ENCODE data around the gene PMS2. TPM values are rescaled to one million over a fixed set of nuclear protein-coding genes. Genes with fewer than 3 reads are reported as not detected.

PMS2 gene
- total and polyA plus RNA-seq, 5 donors from 2014 or later, result 7.1 to 13.4 (median 9.1) TPM

DNA sequence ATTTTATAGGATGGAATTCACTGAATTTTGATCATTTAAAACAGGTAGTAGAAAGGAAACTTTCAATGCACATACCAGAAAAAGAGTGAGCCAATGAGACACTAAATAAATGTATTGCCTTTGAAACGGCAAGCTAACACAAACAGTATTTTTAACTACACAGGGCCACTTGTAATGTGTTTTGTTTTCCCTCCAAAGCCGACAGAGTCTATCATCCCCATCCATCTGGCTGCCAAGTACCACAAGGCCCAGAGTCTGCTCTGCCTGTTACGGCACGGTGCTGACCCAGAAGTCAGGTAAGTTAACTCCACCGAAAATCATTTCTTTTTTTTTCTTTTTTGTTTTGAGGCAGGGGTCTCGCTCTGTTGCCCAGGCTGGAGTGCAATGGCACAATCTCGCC lies 23.8 kb upstream of the PMS2 start:
- Histone ChIP-seq H3K27me3 (ENCODE audit: control insufficient read depth, insufficient read depth, low read length) (no peaks in the 10 kb centered on the region), H3K36me3 (ENCODE audit: control insufficient read depth, insufficient read depth, low read length) (peaks cover 72% of the 10 kb centered on the region), H3K4me3 (ENCODE audit: low read depth, low read length) (no peak overlapping the region), H3K27ac (ENCODE audit: insufficient read depth, low read length, poor library complexity, severe bottlenecking) (no peak overlapping the region), H3K4me1 (ENCODE audit: control insufficient read depth, insufficient read depth, low read length, poor library complexity, severe bottlenecking) (no peaks in the 10 kb centered on the region), H3K9me3 (ENCODE audit: control insufficient read depth in 2 of 2, low read length in 2 of 2) (no peaks in the 10 kb centered on the region)
- Mint-ChIP-seq H3K4me3 (no peak overlapping the region), H3K36me3 (peaks cover 38% of the 10 kb centered on the region), H3K27ac (peak overlapping the region; percentile 23 to 77 (median 39)), H3K9me3 (no peaks in the 10 kb centered on the region), H3K27me3 (no peaks in the 10 kb centered on the region), H3K4me1 (peaks cover 4 to 12% (median 5%) of the 10 kb centered on the region in 4 donors)
- no peak for ATAC-seq (ENCODE audit: low read depth in 2 of 2)
- no peak for DNase-seq

GRCh38 chr7:6032167-6032566 lies 23.3 kb upstream of the PMS2 start:
- Histone ChIP-seq H3K36me3 (ENCODE audit: control insufficient read depth, insufficient read depth, low read length) (peaks cover 74% of the 10 kb centered on the region), H3K4me3 (ENCODE audit: low read depth, low read length) (no peak overlapping the region), H3K4me1 (ENCODE audit: control insufficient read depth, insufficient read depth, low read length, poor library complexity, severe bottlenecking) (no peaks in the 10 kb centered on the region), H3K9me3 (ENCODE audit: control insufficient read depth in 2 of 2, low read length in 2 of 2) (no peaks in the 10 kb centered on the region), H3K27ac (ENCODE audit: insufficient read depth, low read length, poor library complexity, severe bottlenecking) (no peak overlapping the region), H3K27me3 (ENCODE audit: control insufficient read depth, insufficient read depth, low read length) (no peaks in the 10 kb centered on the region)
- Mint-ChIP-seq H3K4me3 (no peak overlapping the region), H3K9me3 (no peaks in the 10 kb centered on the region), H3K36me3 (peaks cover 36% of the 10 kb centered on the region), H3K27ac (no peak overlapping the region), H3K27me3 (no peaks in the 10 kb centered on the region), H3K4me1 (peaks cover 4 to 17% (median 5%) of the 10 kb centered on the region in 4 donors)
- ATAC-seq (ENCODE audit: low read depth in 2 of 2), result no peak
- DNase-seq, result no peak

DNA sequence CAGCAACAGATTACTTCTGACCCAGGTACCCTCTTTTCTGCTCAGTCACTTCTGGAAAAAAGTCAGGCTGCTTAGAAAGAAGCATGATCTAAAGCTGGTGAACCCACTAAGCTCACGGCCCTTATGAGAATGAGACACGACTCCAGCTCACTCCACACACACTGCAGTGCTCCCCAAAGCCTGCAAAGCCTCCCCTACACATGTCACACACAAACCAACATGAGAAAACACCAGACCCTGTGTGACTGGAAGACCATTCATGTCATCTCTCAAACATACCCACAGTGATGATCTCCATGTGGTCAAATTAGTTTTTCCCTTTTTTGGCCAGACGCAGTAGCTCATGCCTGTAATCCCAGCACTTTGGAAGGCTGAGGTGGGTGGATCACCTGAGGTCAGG lies 22.7 kb upstream of the PMS2 start:
- DNase-seq, result no peak
- H3K9me3 Mint-ChIP-seq, result no peaks in the 10 kb centered on the region
- peaks cover 73% of the 10 kb centered on the region for H3K36me3 ChIP-seq (ENCODE audit: control insufficient read depth, insufficient read depth, low read length)
- no peaks in the 10 kb centered on the region for H3K27me3 Mint-ChIP-seq
- H3K36me3 Mint-ChIP-seq, result peaks cover 34% of the 10 kb centered on the region
- peaks cover 6% of the 10 kb centered on the region for H3K4me1 ChIP-seq (ENCODE audit: control insufficient read depth, insufficient read depth, low read length, poor library complexity, severe bottlenecking)
- H3K27me3 ChIP-seq (ENCODE audit: control insufficient read depth, insufficient read depth, low read length), result no peaks in the 10 kb centered on the region
- H3K9me3 ChIP-seq (ENCODE audit: control insufficient read depth in 2 of 2, low read length in 2 of 2), result no peaks in the 10 kb centered on the region
- ATAC-seq (ENCODE audit: low read depth in 2 of 2), result no peak
- H3K4me3 Mint-ChIP-seq, result no peak overlapping the region
- H3K27ac ChIP-seq (ENCODE audit: insufficient read depth, low read length, poor library complexity, severe bottlenecking), result no peak overlapping the region
- peaks cover 6 to 23% (median 9%) of the 10 kb centered on the region in 4 donors for H3K4me1 Mint-ChIP-seq
- H3K4me3 ChIP-seq (ENCODE audit: low read depth, low read length), result no peak overlapping the region
- H3K27ac Mint-ChIP-seq, result peak overlapping the region in 2 of 3 donors; percentile 64 to 82

DNA sequence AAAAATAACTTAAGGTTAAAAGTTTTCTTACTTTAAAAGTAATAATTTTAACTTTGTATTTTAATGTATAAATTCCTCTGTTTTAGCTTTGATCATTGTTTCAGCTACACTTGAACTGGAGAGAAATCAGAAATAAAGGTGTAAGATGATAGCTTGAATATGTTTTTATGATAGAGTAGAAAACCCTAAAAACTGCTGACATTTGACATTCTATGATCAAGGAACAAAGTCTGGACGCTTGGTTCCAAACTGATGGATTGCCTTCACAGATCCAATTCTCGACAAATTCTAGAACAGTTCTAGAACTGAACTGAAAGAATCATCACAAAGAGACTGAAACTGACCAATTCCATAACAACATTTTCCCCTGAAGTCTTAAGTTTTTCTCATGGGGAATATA lies 22.1 kb upstream of the PMS2 start, which contains the start of gene ANKRD61:
Gene ANKRD61, plus strand, starts transcription at position 389 of the 400 bp plus-strand sequence. Its CDS starts 0 bp downstream, at position 389.
- Histone ChIP-seq H3K4me1 (ENCODE audit: control insufficient read depth, insufficient read depth, low read length, poor library complexity, severe bottlenecking) (peaks cover 11% of the 10 kb centered on the region), H3K9me3 (ENCODE audit: control insufficient read depth in 2 of 2, low read length in 2 of 2) (no peaks in the 10 kb centered on the region), H3K27ac (ENCODE audit: insufficient read depth, low read length, poor library complexity, severe bottlenecking) (no peak within 1 kb of the TSS), H3K36me3 (ENCODE audit: control insufficient read depth, insufficient read depth, low read length) (peaks cover 67% of the 10 kb centered on the region), H3K4me3 (ENCODE audit: low read depth, low read length) (no peak within 1 kb of the TSS), H3K27me3 (ENCODE audit: control insufficient read depth, insufficient read depth, low read length) (no peaks in the 10 kb centered on the region)
- H3K36me3 Mint-ChIP-seq, result peaks cover 35% of the 10 kb centered on the region
- H3K27me3 Mint-ChIP-seq, result no peaks in the 10 kb centered on the region
- peak within 1 kb of the TSS in 2 of 3 donors; percentile 64 to 82 for H3K27ac Mint-ChIP-seq
- H3K4me3 Mint-ChIP-seq, result no peak within 1 kb of the TSS
- no peaks in the 10 kb centered on the region for H3K9me3 Mint-ChIP-seq
- no peak for DNase-seq
- peaks cover 10 to 29% (median 13%) of the 10 kb centered on the region in 4 donors for H3K4me1 Mint-ChIP-seq
- ATAC-seq (ENCODE audit: low read depth in 2 of 2), result no peak

- Mint-ChIP-seq H3K27me3 (no peaks in the 10 kb centered on the region), H3K27ac (peak overlapping the region in 2 of 3 donors; percentile 76 to 77), H3K36me3 (peaks cover 30% of the 10 kb centered on the region), H3K9me3 (no peaks in the 10 kb centered on the region), H3K4me3 (no peak overlapping the region), H3K4me1 (peaks cover 10 to 33% (median 15%) of the 10 kb centered on the region in 4 donors)
- Histone ChIP-seq H3K4me3 (ENCODE audit: low read depth, low read length) (no peak overlapping the region), H3K27me3 (ENCODE audit: control insufficient read depth, insufficient read depth, low read length) (no peaks in the 10 kb centered on the region), H3K27ac (ENCODE audit: insufficient read depth, low read length, poor library complexity, severe bottlenecking) (no peak overlapping the region), H3K36me3 (ENCODE audit: control insufficient read depth, insufficient read depth, low read length) (peaks cover 64% of the 10 kb centered on the region), H3K4me1 (ENCODE audit: control insufficient read depth, insufficient read depth, low read length, poor library complexity, severe bottlenecking) (peaks cover 15% of the 10 kb centered on the region), H3K9me3 (ENCODE audit: control insufficient read depth in 2 of 2, low read length in 2 of 2) (no peaks in the 10 kb centered on the region)
- DNase-seq, result no peak
- ATAC-seq (ENCODE audit: low read depth in 2 of 2), result no peak
Observed at GRCh38 chr7:6028563-6028962, 19.7 kb upstream of the PMS2 start.

DNA sequence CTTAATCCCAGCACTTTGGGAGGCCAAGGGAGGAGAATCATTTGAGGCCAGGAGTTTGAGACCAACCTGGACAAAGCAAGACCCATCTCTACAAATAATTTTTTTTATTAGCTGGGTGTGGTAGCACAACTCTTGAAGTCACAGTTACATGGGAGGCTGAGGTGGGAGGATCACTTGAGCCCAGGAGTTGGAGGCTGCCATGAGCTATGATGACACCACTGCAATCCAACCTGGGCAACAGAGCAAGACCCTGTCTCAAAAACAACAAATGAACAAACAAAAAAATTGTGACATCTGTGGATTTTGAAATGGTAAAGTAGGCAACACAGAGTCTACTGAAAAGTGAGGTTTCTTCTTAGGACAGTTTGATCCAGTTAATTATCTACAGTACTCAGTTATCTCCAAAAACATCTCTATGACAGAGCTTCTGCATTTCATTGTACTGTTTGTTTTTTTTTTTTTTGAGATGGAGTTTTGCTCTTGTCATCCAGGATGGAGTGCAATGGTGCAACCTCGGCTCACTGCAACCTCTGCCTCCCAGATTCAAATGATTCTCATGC lies 19.0 kb upstream of the PMS2 start:
- Histone ChIP-seq H3K27ac (ENCODE audit: insufficient read depth, low read length, poor library complexity, severe bottlenecking) (no peak overlapping the region), H3K9me3 (ENCODE audit: control insufficient read depth in 2 of 2, low read length in 2 of 2) (no peaks in the 10 kb centered on the region), H3K36me3 (ENCODE audit: control insufficient read depth, insufficient read depth, low read length) (peaks cover 65% of the 10 kb centered on the region), H3K4me3 (ENCODE audit: low read depth, low read length) (no peak overlapping the region), H3K27me3 (ENCODE audit: control insufficient read depth, insufficient read depth, low read length) (no peaks in the 10 kb centered on the region), H3K4me1 (ENCODE audit: control insufficient read depth, insufficient read depth, low read length, poor library complexity, severe bottlenecking) (peaks cover 15% of the 10 kb centered on the region)
- Mint-ChIP-seq H3K27me3 (no peaks in the 10 kb centered on the region), H3K9me3 (no peaks in the 10 kb centered on the region), H3K36me3 (peaks cover 37% of the 10 kb centered on the region), H3K4me1 (peaks cover 10 to 31% (median 15%) of the 10 kb centered on the region in 4 donors), H3K27ac (peak overlapping the region in 2 of 3 donors; percentile 77 to 94), H3K4me3 (no peak overlapping the region)
- DNase-seq (no peak), ATAC-seq (ENCODE audit: low read depth in 2 of 2) (no peak)

- DNase-seq (no peak), ATAC-seq (ENCODE audit: low read depth in 2 of 2) (no peak)
- peak overlapping the region; percentile 51 for H3K4me3 ChIP-seq (ENCODE audit: low read depth, low read length)
- Mint-ChIP-seq H3K9me3 (no peaks in the 10 kb centered on the region), H3K4me1 (peaks cover 10 to 31% (median 15%) of the 10 kb centered on the region in 4 donors), H3K4me3 (peak overlapping the region in 2 of 4 donors; percentile 80 to 88), H3K27me3 (no peaks in the 10 kb centered on the region), H3K27ac (peak overlapping the region; percentile 79 to 94 (median 83)), H3K36me3 (peaks cover 44% of the 10 kb centered on the region)
- peaks cover 70% of the 10 kb centered on the region for H3K36me3 ChIP-seq (ENCODE audit: control insufficient read depth, insufficient read depth, low read length)
- H3K27ac ChIP-seq (ENCODE audit: insufficient read depth, low read length, poor library complexity, severe bottlenecking), result peak overlapping the region; percentile 57
- no peaks in the 10 kb centered on the region for H3K9me3 ChIP-seq (ENCODE audit: control insufficient read depth in 2 of 2, low read length in 2 of 2)
- H3K27me3 ChIP-seq (ENCODE audit: control insufficient read depth, insufficient read depth, low read length), result no peaks in the 10 kb centered on the region
- H3K4me1 ChIP-seq (ENCODE audit: control insufficient read depth, insufficient read depth, low read length, poor library complexity, severe bottlenecking), result peaks cover 15% of the 10 kb centered on the region
Observed at GRCh38 chr7:6026820-6027311, 18.0 kb upstream of the PMS2 start.

Measured in CD4-positive, CD25-positive, alpha-beta regulatory T cell (primary cell).